ENCODE results near the gene STARD13. TPM values are rescaled to one million over a fixed set of nuclear protein-coding genes. Genes with fewer than 3 reads are reported as not detected.

Gene STARD13
- total RNA-seq, 1 experiment from 2014 or later: 35.1 TPM

DNA sequence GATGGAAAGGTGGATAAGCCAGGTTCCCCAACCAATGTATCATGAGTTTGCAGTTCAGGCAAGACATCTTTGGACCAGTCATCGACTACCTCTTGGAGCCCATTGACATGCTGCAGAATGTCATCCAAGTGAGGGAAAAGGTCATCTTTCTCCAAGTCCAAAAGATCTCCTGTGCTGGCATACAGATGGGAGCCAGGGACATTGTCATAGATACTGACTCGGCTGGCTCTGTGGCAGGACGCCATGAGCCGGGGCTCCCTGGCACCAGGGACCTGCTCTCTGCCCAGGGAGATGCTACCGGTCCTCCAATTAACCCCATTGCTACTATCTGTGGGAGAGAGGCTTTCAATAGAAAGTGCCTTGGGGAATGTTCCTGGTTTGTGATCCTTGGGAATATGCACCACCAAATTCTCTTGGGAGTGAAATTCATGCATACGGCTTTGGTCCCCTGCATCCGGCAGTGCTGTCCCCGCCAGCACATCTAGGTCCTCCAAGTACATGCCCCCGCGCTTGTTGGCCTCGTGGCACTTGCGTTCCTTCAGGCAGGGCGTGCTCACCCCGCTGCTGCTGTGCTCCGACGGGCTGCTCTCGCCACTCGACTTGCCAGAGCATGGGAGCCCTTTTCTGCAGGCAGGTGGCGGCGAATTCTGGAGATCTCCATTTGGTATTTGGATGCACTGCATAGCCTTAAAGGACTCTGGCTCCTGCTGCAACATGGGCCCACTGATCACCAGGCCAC is 156.3 kb downstream of the STARD13 start:
- Histone ChIP-seq H3K27ac (no peak overlapping the region), H3K27me3 (no peaks in the 10 kb centered on the region), H3K4me1 (peaks cover 30% of the 10 kb centered on the region), H3K36me3 (peaks cover 25% of the 10 kb centered on the region; the same call in 1 of the 2 replicates), H3K9me3 (replicated peaks) (no peaks in the 10 kb centered on the region), H3K4me3 (no peak overlapping the region)
- DNase-seq: no peak

DNA sequence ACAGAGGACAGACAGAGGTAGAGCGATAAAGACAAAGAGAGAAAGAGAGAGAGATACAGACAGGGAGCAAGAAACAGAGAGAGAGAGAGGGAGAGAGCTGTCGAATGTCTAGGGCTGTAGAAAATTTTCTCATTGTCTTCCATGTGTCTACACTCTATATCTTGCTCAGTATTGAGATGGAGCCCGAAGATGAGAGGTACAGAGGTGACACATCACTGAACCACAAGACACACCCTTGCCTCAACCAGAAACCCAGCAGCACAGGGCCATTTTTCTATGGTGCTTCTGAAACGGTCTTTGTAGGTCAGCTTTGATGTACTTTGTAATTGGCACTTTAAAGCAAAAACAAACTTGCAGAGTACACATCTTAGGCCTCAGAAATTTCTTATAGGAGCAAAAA is 157.4 kb downstream of the STARD13 start:
- no peak for DNase-seq
- H3K9me3 ChIP-seq (replicated peaks): no peaks in the 10 kb centered on the region
- H3K27me3 ChIP-seq: no peaks in the 10 kb centered on the region
- H3K27ac ChIP-seq: peak overlapping the region; percentile 93
- no peak overlapping the region for H3K4me3 ChIP-seq
- peaks cover 33% of the 10 kb centered on the region; the same call in 1 of the 2 replicates for H3K36me3 ChIP-seq
- peaks cover 30% of the 10 kb centered on the region for H3K4me1 ChIP-seq

DNA sequence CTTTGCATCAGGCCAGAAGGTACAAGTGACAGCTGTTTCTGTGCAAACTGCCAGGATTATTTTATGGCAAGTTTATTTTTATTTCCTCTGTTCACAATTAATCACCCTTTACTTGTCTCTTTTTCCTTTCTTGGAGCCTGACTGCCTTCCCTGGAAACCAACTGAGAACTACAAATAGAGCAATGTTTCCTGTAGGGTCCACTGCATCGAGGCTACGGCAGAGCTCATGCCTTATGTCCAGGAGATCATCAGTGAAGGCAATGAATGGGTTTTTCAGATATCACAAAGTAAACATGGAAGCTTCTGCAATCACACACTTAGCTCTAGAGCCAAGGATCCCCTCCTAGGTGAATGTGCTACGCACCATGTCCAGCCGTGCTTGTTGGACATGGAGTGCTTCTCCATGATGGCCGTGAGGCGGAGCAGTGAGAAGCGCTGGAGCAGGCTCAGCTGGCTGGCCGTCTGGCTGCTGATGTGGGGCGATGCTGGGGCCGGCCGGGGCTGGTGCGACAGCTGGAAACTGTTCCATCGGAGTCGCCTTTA is 158.5 kb downstream of the STARD13 start:
- no peak overlapping the region for H3K4me3 ChIP-seq
- H3K4me1 ChIP-seq: peaks cover 30% of the 10 kb centered on the region
- DNase-seq: peak; percentile 32 to 47
- H3K27me3 ChIP-seq: no peaks in the 10 kb centered on the region
- peak overlapping the region; percentile 93 for H3K27ac ChIP-seq
- no peaks in the 10 kb centered on the region for H3K9me3 ChIP-seq (replicated peaks)
- peaks cover 39% of the 10 kb centered on the region; the same call in 1 of the 2 replicates for H3K36me3 ChIP-seq

DNA sequence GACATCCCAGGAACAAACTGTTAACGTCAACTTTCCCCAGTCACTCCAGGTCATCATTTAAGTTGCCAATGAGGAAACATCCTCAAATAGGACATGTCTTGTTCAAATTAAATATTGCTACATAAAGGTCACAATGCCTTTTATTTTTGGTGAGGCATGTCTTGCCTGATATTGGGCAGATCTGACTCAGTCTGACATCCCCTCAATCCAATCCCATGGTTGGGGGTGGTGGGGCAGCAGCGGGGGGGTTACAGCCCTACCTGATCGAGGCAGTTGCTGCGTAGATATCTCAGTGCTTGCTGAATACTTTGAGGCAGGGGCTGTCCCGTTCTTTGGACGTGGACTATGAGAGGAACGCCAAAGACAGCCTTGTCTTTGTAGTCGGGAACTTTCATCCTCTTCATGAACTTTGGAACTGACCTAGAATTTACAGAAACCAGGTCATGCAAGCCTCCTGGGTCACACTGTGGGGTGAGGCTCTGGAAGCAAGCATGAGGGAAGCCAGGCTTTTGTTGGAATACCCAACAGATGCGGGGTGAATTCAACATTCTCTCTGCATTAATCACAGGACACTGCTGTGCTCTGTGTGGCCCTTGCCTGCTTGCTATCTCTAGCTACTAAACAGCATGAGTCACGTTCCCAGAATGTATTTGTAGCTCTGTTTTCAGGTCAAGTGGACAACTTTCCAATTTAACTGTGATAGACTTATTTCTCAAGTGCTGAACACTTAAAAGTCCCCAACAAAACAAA is 159.6 kb downstream of the STARD13 start:
- Histone ChIP-seq H3K27ac (peak overlapping the region; percentile 93), H3K4me3 (peak overlapping the region; percentile 25), H3K9me3 (replicated peaks) (no peaks in the 10 kb centered on the region), H3K4me1 (peaks cover 30% of the 10 kb centered on the region), H3K27me3 (no peaks in the 10 kb centered on the region), H3K36me3 (peaks cover 40% of the 10 kb centered on the region)
- DNase-seq: peak; percentile 91 to 96

GRCh38 chr13:33123066-33123859 is 162.3 kb downstream of the STARD13 start:
- H3K9me3 ChIP-seq (replicated peaks): no peaks in the 10 kb centered on the region
- no peak overlapping the region for H3K27ac ChIP-seq
- H3K27me3 ChIP-seq: no peaks in the 10 kb centered on the region
- peaks cover 30% of the 10 kb centered on the region for H3K4me1 ChIP-seq
- no peak for DNase-seq
- no peak overlapping the region for H3K4me3 ChIP-seq
- peaks cover 54% of the 10 kb centered on the region for H3K36me3 ChIP-seq

DNA sequence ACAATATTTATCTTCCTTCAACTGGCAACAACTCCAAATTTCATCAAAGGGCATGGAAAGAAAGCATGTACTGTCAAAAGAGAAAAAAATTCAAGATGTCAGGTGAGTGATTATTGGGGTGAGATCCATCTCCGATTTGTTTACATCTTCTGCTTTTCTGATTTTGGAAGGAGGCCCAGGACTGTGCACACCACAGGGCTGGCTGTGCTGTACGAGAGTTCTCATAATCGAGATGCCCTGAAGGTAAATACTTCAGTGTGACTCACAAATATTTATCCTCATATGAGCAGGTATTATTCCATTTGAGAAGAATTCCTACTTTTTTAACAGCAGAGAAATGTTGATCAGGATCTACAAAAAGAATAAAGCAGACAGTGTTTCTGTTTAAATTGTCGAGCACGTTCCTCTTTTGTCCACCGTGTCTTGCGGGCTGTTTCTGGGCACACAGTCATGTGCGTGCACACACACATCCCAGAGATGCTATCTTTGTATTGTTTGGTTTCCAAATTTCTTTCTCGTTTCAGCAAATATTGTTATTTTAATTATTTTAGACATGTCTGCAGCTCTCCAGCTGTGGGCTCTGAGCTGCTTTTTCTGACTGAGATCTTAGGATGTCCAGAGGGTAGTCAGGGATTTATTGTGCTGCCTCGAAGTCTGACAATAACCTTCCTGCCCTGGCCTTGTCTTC is 165.6 kb downstream of the STARD13 start:
- Histone ChIP-seq H3K36me3 (peaks cover 79% of the 10 kb centered on the region), H3K4me1 (no peaks in the 10 kb centered on the region), H3K4me3 (no peak overlapping the region), H3K9me3 (replicated peaks) (no peaks in the 10 kb centered on the region), H3K27me3 (no peaks in the 10 kb centered on the region), H3K27ac (no peak overlapping the region)
- no peak for DNase-seq

DNA sequence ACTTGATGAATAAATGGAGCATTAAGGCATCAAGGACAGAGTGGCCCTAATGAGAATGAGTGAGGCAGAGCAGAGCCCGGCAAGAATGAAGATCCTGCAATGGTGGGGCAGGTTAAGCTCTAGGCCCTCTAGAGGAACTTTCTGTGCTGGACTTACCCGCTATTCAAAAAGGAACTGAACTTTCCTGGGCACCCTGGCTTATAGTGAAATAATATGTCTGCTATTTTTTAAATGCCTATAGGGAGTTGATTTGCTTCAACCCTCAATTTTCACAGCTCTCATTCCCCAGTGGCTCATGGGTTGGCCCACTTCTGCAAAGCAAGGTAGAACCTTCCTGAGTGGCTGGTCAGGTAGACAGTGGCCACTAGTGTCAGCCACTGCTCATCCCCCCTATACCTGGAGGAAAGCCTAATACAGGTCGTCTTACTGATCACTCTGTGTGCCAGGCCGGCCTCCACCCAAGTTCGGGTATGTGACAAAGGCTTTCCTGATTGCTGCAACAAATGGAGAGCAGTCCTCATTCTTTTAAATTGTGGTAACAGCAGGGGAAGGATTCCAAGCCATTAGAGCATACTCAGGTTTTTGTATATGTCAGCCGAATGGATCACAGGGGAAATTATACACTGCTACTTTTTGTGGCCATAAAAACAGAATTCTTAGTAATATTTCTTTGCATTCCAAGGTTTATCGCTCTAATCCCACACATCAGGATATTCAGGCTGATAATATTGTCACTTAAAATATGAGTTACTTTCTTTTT is 166.4 kb downstream of the STARD13 start:
- DNase-seq: no peak
- H3K27ac ChIP-seq: no peak overlapping the region
- H3K4me3 ChIP-seq: no peak overlapping the region
- no peaks in the 10 kb centered on the region for H3K4me1 ChIP-seq
- H3K36me3 ChIP-seq: peaks cover 81% of the 10 kb centered on the region
- H3K9me3 ChIP-seq (replicated peaks): no peaks in the 10 kb centered on the region
- H3K27me3 ChIP-seq: no peaks in the 10 kb centered on the region

DNA sequence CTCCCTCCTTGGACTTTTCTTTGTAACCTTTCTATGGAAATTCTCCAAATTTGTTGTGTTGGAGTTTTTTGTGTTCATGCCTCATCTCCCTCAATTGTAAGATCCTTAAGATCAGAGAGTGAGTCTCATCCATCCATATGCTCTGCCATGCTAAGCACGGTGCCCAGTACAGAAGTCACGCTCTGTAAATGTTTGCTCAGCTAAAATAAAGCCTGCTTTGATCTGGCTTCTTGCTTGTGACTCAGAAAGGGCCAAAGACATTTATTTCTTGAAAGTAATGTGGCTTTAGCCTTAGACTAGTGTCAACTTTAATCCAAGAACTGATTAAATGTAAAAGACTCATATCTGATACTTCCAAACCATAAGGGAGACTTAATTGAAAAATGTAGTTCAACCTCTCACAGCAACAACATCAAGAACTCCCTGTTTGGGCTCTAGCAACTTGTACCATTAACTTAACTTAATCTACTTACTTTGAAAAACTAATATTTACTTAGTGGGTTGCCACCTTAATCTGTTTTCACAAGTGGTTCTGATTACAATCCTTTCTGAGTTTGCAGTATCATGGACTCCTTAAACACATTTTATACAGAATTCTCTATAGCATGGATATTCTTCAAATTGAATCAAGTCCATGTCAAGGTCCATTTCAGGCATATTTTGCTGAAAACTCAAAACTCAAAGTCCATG is 169.1 kb downstream of the STARD13 start:
- Histone ChIP-seq H3K36me3 (peaks cover 86% of the 10 kb centered on the region), H3K27ac (no peak overlapping the region)

DNA sequence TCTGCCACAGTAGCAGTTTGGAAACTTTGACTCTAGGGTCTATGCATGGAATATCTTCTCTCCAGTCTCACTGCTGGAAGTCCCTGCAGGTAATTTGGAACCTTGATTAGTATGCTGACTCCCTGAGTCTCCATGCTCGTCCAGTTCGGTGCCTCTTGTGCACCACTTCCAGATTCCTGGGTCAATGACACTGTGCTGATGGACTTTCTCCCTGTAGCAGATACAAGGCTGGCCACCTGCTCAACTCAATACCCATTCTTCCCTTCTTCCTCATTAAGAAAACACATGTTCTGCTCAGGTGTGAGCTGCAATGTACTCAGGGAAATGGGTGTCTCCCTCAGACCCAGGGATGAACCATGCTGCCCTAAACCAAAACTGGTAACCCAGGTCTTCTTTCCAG is 170.3 kb downstream of the STARD13 start:
- Histone ChIP-seq H3K4me1 (no peaks in the 10 kb centered on the region), H3K27me3 (no peaks in the 10 kb centered on the region), H3K27ac (no peak overlapping the region), H3K36me3 (peaks cover 93% of the 10 kb centered on the region), H3K9me3 (replicated peaks) (no peaks in the 10 kb centered on the region), H3K4me3 (no peak overlapping the region)
- DNase-seq: no peak

More for the DNA sequence above, 169.1 kb downstream of the STARD13 start:
- H3K9me3 ChIP-seq (replicated peaks): no peaks in the 10 kb centered on the region
- no peaks in the 10 kb centered on the region for H3K4me1 ChIP-seq
- no peaks in the 10 kb centered on the region for H3K27me3 ChIP-seq
- no peak overlapping the region for H3K4me3 ChIP-seq
- DNase-seq: no peak

GRCh38 chr13:33114146-33114545 is 171.4 kb downstream of the STARD13 start:
- DNase-seq: no peak
- H3K4me3 ChIP-seq: no peak overlapping the region
- no peaks in the 10 kb centered on the region for H3K27me3 ChIP-seq
- no peaks in the 10 kb centered on the region for H3K4me1 ChIP-seq
- no peak overlapping the region for H3K27ac ChIP-seq
- no peaks in the 10 kb centered on the region for H3K9me3 ChIP-seq (replicated peaks)
- H3K36me3 ChIP-seq: peaks cover 90% of the 10 kb centered on the region

DNA sequence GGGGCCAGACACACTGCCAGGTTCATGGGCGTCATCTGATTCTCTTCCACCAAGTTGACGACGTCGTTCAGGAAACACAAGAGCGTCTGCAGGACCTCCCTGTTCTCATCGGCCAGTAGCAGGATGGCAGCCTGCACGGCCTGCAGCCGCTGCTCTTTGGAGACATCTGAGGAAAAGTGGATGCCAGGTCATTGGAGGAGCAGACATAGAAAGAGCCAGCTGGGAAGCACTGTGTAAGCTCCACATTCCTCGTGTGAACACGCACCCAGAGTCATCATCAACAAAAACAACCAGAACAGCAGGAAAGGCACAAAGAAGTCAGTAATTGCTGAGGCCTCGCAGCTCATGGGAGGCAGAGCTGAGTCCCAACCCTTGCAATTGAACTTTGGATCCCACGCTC is 172.8 kb downstream of the STARD13 start:
- H3K9me3 ChIP-seq (replicated peaks): no peaks in the 10 kb centered on the region
- peaks cover 89% of the 10 kb centered on the region for H3K36me3 ChIP-seq
- H3K4me1 ChIP-seq: no peaks in the 10 kb centered on the region
- H3K4me3 ChIP-seq: no peak overlapping the region
- H3K27ac ChIP-seq: no peak overlapping the region
- no peak for DNase-seq
- no peaks in the 10 kb centered on the region for H3K27me3 ChIP-seq

DNA sequence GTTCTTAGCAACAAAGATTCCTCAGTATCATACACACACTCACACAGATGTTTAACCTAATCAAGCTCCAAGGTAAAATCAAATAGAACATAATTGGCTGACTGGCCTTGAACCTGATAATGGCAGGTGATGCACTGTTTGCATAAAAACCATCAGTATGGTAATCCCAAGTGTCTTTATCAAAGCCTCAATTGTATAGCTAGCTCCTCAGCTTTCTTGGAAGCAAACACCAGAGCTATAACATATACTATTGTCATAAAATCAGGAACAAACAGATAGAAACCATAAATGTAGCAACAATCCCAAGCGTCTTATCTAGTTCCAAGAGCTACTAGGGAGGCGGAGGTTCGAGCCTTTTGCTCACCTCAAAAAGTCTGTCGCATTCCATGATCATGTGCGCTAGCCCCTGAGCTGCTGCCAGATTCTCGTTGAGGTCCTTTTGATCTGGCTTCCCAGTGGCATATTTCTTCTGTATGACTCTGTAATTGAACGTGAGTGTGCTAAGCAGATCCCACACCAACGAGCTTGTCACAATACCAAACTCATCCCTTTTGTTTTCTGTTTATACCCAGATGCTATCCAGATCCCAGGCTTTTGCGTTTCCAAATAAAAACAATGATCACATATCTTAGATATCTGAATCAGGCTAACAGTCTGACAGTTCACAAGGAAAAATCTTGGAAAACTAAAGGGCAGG is 174.0 kb downstream of the STARD13 start:
- H3K36me3 ChIP-seq: peaks cover 87% of the 10 kb centered on the region
- H3K27ac ChIP-seq: no peak overlapping the region
- no peaks in the 10 kb centered on the region for H3K4me1 ChIP-seq
- no peaks in the 10 kb centered on the region for H3K9me3 ChIP-seq (replicated peaks)
- no peaks in the 10 kb centered on the region for H3K27me3 ChIP-seq
- no peak for DNase-seq
- no peak overlapping the region for H3K4me3 ChIP-seq

Measured in SJCRH30 (cell line).